SK-N-MC (cell line): ENCODE data around the gene ITGB5.

Experiments used
- EZH2 ChIP-seq: fragments of 200-600 bp; sonication (generic); IDR thresholded peaks from one replicate; pipeline ENCODE4 v1.6.1; 2017; ENCODE audit warnings: antibody characterized with exemption
- POLR2AphosphoS5 ChIP-seq: IDR thresholded peaks from 2 replicates; pipeline ENCODE4 v1.6.1; 2012; ENCODE audit warnings: mild to moderate bottlenecking, low read depth, low read length, borderline replicate concordance

DNA sequence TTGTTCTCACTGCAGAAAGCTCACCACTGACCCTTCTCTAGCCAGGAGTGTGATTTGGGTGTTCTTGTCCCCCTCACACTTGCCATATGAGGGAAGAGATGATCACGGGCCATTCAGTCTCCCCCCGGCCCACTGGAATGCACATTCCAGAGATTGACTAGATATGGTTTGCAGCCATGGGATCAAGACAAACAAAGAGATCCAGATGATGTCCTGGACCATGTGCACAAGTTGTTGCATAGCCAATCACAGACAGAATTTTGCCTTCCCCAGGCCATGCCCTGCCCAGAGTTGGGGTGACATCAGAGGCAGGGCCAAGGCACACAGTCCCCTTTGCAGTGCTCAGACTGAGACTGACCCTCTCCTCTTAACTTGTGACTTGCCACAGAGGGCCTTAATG is 32.6 kb upstream of the ITGB5 start:
- TF ChIP-seq POLR2AphosphoS5 (no peak), EZH2 (no peak)
